SK-N-SH treated with all-trans-retinoic acid at 6 μM for 48 hours (cell line): ENCODE results near the gene KRTAP4-6.
"Not testable (repeated sequence)": the region's sequence is repeated elsewhere in the genome, so short reads cannot be mapped to it uniquely, and the experiment has no call there.

Experiments used
- ATAC-seq: fragments of 200-7000 bp; cut with Tn5 transposase; 3 replicates; pipeline ENCODE4 v1.9.1; 2020; ENCODE audit warnings: mild to moderate bottlenecking, moderate library complexity
- ARNTL ChIP-seq: fragments of 450-650 bp; formaldehyde crosslinking; IDR thresholded peaks from 2 replicates; pipeline ENCODE4 v1.5.0; 2020; ENCODE audit warnings: low read depth, mild to moderate bottlenecking, moderate library complexity, borderline replicate concordance
- CREB5 ChIP-seq: fragments of 250-450 bp; sonication (Bioruptor Pico); IDR thresholded peaks from 2 replicates; pipeline ENCODE4 v1.5.1; 2020; ENCODE audit warnings: low read depth, mild to moderate bottlenecking, moderate library complexity
- CSDC2 ChIP-seq: fragments of 250-450 bp; sonication (Bioruptor Pico); IDR thresholded peaks from 2 replicates; pipeline ENCODE4 v1.5.0; 2020; ENCODE audit warnings: mild to moderate bottlenecking, moderate library complexity
- CSRNP3 ChIP-seq: fragments of 250-450 bp; sonication (Bioruptor Pico); IDR thresholded peaks from 2 replicates; pipeline ENCODE4 v1.5.1; 2021; ENCODE audit warnings: mild to moderate bottlenecking, moderate library complexity
- GLIS3 ChIP-seq: fragments of 250-450 bp; sonication (Bioruptor Pico); IDR thresholded peaks from 2 replicates; pipeline ENCODE4 v1.5.0; 2020; ENCODE audit warnings: mild to moderate bottlenecking, moderate library complexity
- ISL1 ChIP-seq: fragments of 250-450 bp; sonication (Bioruptor Pico); IDR thresholded peaks from 2 replicates; pipeline ENCODE4 v2.1.2; 2022; ENCODE audit warnings: mild to moderate bottlenecking, moderate library complexity
- OSR1 ChIP-seq: fragments of 250-450 bp; sonication (Bioruptor Pico); IDR thresholded peaks from 2 replicates; pipeline ENCODE4 v1.8.0; 2022; ENCODE audit warnings: moderate library complexity, mild to moderate bottlenecking, inconsistent platforms
- PATZ1 ChIP-seq: fragments of 250-450 bp; sonication (Bioruptor Pico); IDR thresholded peaks from 2 replicates; pipeline ENCODE4 v1.8.0; 2020; ENCODE audit warnings: mild to moderate bottlenecking, moderate library complexity, borderline replicate concordance
- POU6F1 ChIP-seq: fragments of 250-450 bp; sonication (Bioruptor Pico); IDR thresholded peaks from 2 replicates; pipeline ENCODE4 v1.8.0; 2021; ENCODE audit warnings: low read depth, mild to moderate bottlenecking, moderate library complexity, borderline replicate concordance
- RARB ChIP-seq: fragments of 250-450 bp; sonication (Bioruptor Pico); IDR thresholded peaks from 2 replicates; pipeline ENCODE4 v1.8.0; 2021; ENCODE audit warnings: mild to moderate bottlenecking, moderate library complexity
- SNAI2 ChIP-seq: fragments of 250-450 bp; sonication (Bioruptor Pico); IDR thresholded peaks from 2 replicates; pipeline ENCODE4 v1.5.0; 2020; ENCODE audit warnings: mild to moderate bottlenecking, moderate library complexity
- TCF4 ChIP-seq: fragments of 250-450 bp; sonication (Bioruptor Pico); IDR thresholded peaks from 2 replicates; pipeline ENCODE4 v1.8.0; 2021; ENCODE audit warnings: mild to moderate bottlenecking, moderate library complexity, borderline replicate concordance
- TOX ChIP-seq: fragments of 250-450 bp; sonication (Bioruptor Pico); IDR thresholded peaks from 2 replicates; pipeline ENCODE4 v1.8.0; 2021; ENCODE audit warnings: mild to moderate bottlenecking, moderate library complexity, borderline replicate concordance
- ZC3H10 ChIP-seq: fragments of 250-450 bp; sonication (Bioruptor Pico); IDR thresholded peaks from 2 replicates; pipeline ENCODE4 v1.5.1; 2021; ENCODE audit warnings: mild to moderate bottlenecking, moderate library complexity
- ZFP3 ChIP-seq: fragments of 250-450 bp; sonication (Bioruptor Pico); IDR thresholded peaks from 2 replicates; pipeline ENCODE4 v1.5.0; 2020; ENCODE audit warnings: mild to moderate bottlenecking, moderate library complexity
- ZNF565 ChIP-seq: fragments of 450-650 bp; formaldehyde crosslinking; conservative IDR thresholded peaks from 2 replicates; pipeline ENCODE4 v1.5.0; 2020; ENCODE audit warnings: low read depth, mild to moderate bottlenecking, moderate library complexity
- ZNF8 ChIP-seq: fragments of 450-650 bp; formaldehyde crosslinking; IDR thresholded peaks from 2 replicates; pipeline ENCODE4 v1.5.0; 2020; ENCODE audit warnings: mild to moderate bottlenecking, moderate library complexity

The KRTAP4-6 gene

GRCh38 chr17:41140360-41141131, at the start of gene KRTAP4-6:
KRTAP4-6 (minus strand) TSS chr17:41140544; CDS start chr17:41140487, 57 bp downstream.
- ATAC-seq, result no peak
- TF ChIP-seq ARNTL (CRISPR knock-in tag), result no peak
- TF ChIP-seq ZC3H10, result no peak
- no peak for TF ChIP-seq CSDC2 (CRISPR knock-in tag)
- no peak for TF ChIP-seq CREB5 (CRISPR knock-in tag)
- no peak for TF ChIP-seq PATZ1 (CRISPR knock-in tag)
- no peak for TF ChIP-seq SNAI2
- no peak for TF ChIP-seq POU6F1 (CRISPR knock-in tag)
- TF ChIP-seq ZNF8 (CRISPR knock-in tag), result no peak
- no peak for TF ChIP-seq RARB (CRISPR knock-in tag)
- no peak for TF ChIP-seq ISL1
- TF ChIP-seq TCF4 (CRISPR knock-in tag), result no peak
- TF ChIP-seq ZFP3, result no peak
- no peak for TF ChIP-seq ZNF565 (CRISPR knock-in tag)
- no peak for TF ChIP-seq GLIS3 (CRISPR knock-in tag)
- TF ChIP-seq TOX (CRISPR knock-in tag), result no peak
- no peak for TF ChIP-seq OSR1

GRCh38 chr17:41189837-41190318, 49.5 kb upstream of the KRTAP4-6 start, which contains the start of gene KRTAP9-1:
KRTAP9-1 (plus strand) TSS chr17:41189887; CDS start chr17:41189887, 0 bp downstream.
- not testable (repeated sequence) for ATAC-seq

- TF ChIP-seq ZNF565 (CRISPR knock-in tag) (no peak), ZFP3 (no peak), ARNTL (CRISPR knock-in tag) (no peak), CSDC2 (CRISPR knock-in tag) (no peak), CREB5 (CRISPR knock-in tag) (no peak), GLIS3 (CRISPR knock-in tag) (no peak), OSR1 (no peak), POU6F1 (CRISPR knock-in tag) (no peak), ZNF8 (CRISPR knock-in tag) (no peak), CSRNP3 (CRISPR knock-in tag) (no peak)
- TF ChIP-seq, all 23 proteins: peak for 0
- ATAC-seq, result no peak
Measured at GRCh38 chr17:41186872-41187271, 46.5 kb upstream of the KRTAP4-6 start.
